Spleen (tissue), 7 donors: ENCODE data around the gene CD226.

ENCODE experiments used
- CTCF ChIP-seq, 11 experiments: fragments of 200-600 bp in 7 of 11; fragments of 450-650 bp in 4 of 11; sonication (generic) in 4 of 11; IDR thresholded peaks in 8 of 11; conservative IDR thresholded peaks in 3 of 11; 1 replicate in 7 of 11; 2 replicates in 4 of 11; pipeline versions ENCODE4 v1.4.0 to v1.8.0; 2016 to 2021; ENCODE audit warnings: antibody characterized with exemption in 11 of 11, inconsistent platforms in 4 of 11, mild to moderate bottlenecking in 1 of 11
- POLR2AphosphoS5 ChIP-seq, 3 donors: sonication (generic); formaldehyde crosslinking; IDR thresholded peaks; one replicate each; pipeline ENCODE4 v1.5.1; 2017; ENCODE audit warnings: antibody characterized with exemption in 3 of 3
- donor health status: DM: no; HTN: no; CAD: no; lungs with moderate emphysema.
- donor health status: DM: no; HTN: no; CAD: no.
- donor health status: DM: no; HTN: no; CAD: no.

- TF ChIP-seq CTCF (IDR thresholded peaks at IDR 0.05 in 8 of 11, conservative IDR thresholded peaks at IDR 0.05 in 3 of 11) (no peak), POLR2AphosphoS5 (IDR thresholded peaks at IDR 0.05) (peak in 1 of 3 donors; percentile 50)
Observed at GRCh38 chr18:69936191-69936558, 11.5 kb downstream of the CD226 start.
